Kasumi-1 (cell line): Measurements from ENCODE around the gene SENP7.
"Not testable (repeated sequence)": the region's sequence is repeated elsewhere in the genome, so short reads cannot be mapped to it uniquely, and the experiment has no call there.

Experiments used
- DNase-seq, 2 experiments: peaks; one replicate each; lab custom pipeline; 2025; lab: John Stamatoyannopoulos, UW

Gene SENP7

GRCh38 chr3:101454629-101455028 lies 58.4 kb downstream of the SENP7 start:
- DNase-seq: no peak

- DNase-seq: no peak
Observed at GRCh38 chr3:101453961-101454360, 59.1 kb downstream of the SENP7 start.

GRCh38 chr3:101438641-101439040 lies 74.4 kb downstream of the SENP7 start:
- DNase-seq: not testable (repeated sequence)

- DNase-seq: no peak
Observed at GRCh38 chr3:101433652-101434051, 79.4 kb downstream of the SENP7 start.

- DNase-seq: no peak
Observed at GRCh38 chr3:101423984-101424888, 88.8 kb downstream of the SENP7 start.

GRCh38 chr3:101418851-101419250 lies 94.2 kb downstream of the SENP7 start:
- no peak for DNase-seq

- no peak for DNase-seq
Observed at GRCh38 chr3:101414121-101414520, 98.9 kb downstream of the SENP7 start.

GRCh38 chr3:101413656-101414055 lies 99.4 kb downstream of the SENP7 start:
- DNase-seq: no peak

GRCh38 chr3:101391413-101391950 lies 121.5 kb downstream of the SENP7 start:
- no peak for DNase-seq

GRCh38 chr3:101388706-101389105 lies 124.3 kb downstream of the SENP7 start:
- no peak for DNase-seq

- DNase-seq: no peak
Observed at GRCh38 chr3:101387351-101387750, 125.7 kb downstream of the SENP7 start.

GRCh38 chr3:101384426-101384825 lies 128.6 kb downstream of the SENP7 start:
- DNase-seq: no peak

- no peak for DNase-seq
Observed at GRCh38 chr3:101383656-101384055, 129.4 kb downstream of the SENP7 start.

GRCh38 chr3:101383156-101383575 lies 129.8 kb downstream of the SENP7 start:
- DNase-seq: no peak

- DNase-seq: peak; percentile 67 to 91
Observed at GRCh38 chr3:101381809-101382208, 131.2 kb downstream of the SENP7 start.

GRCh38 chr3:101379658-101380376 lies 133.2 kb downstream of the SENP7 start:
- peak in 1 of 2 experiments; percentile 28 for DNase-seq

- no peak for DNase-seq
Observed at GRCh38 chr3:101377796-101378195, 135.2 kb downstream of the SENP7 start.

GRCh38 chr3:101377209-101377608 lies 135.8 kb downstream of the SENP7 start:
- DNase-seq: no peak

- no peak for DNase-seq
Observed at GRCh38 chr3:101375586-101375985, 137.4 kb downstream of the SENP7 start.

- no peak for DNase-seq
Observed at GRCh38 chr3:101362406-101362805, 150.6 kb downstream of the SENP7 start.

- peak in 1 of 2 experiments; percentile 4 for DNase-seq
Observed at GRCh38 chr3:101351829-101352228, 161.2 kb downstream of the SENP7 start.

GRCh38 chr3:101340591-101340990 lies 172.4 kb downstream of the SENP7 start:
- DNase-seq: no peak

- no peak for DNase-seq
Observed at GRCh38 chr3:101333883-101334282, 179.1 kb downstream of the SENP7 start.
